Thyroid gland (tissue), 4 donors: ENCODE results near the gene GAL3ST2.
"Not testable (repeated sequence)": the region's sequence is repeated elsewhere in the genome, so short reads cannot be mapped to it uniquely, and the experiment has no call there.

ENCODE experiments used
- CTCF ChIP-seq, 6 experiments: fragments of 200-600 bp in 3 of 6; fragments of 450-650 bp in 3 of 6; sonication (generic) in 3 of 6; IDR thresholded peaks; one replicate each; pipeline ENCODE4 v1.5.1; 2016 to 2019; ENCODE audit warnings: antibody characterized with exemption in 6 of 6, mild to moderate bottlenecking in 2 of 6, inconsistent platforms in 1 of 6, moderate library complexity in 1 of 6
- POLR2A ChIP-seq, 2 donors: fragments of 450-650 bp; IDR thresholded peaks; one replicate each; pipeline ENCODE4 v1.6.1; 2017; ENCODE audit warnings: antibody characterized with exemption in 2 of 2, mild to moderate bottlenecking in 2 of 2, moderate library complexity in 1 of 2

GRCh38 chr2:241732513-241733186 lies 44.0 kb upstream of the GAL3ST2 start:
- peak; percentile 21 to 59 (median 41) for TF ChIP-seq CTCF (IDR thresholded peaks at IDR 0.05)
- not testable (repeated sequence) for TF ChIP-seq POLR2A (IDR thresholded peaks at IDR 0.05)
